Progenitor cell of endocrine pancreas (in vitro differentiated cells): Measurements from ENCODE around the gene CYP19A1. TPM values are rescaled to one million over a fixed set of nuclear protein-coding genes. Genes with fewer than 3 reads are reported as not detected.

Experiments
- DNase-seq: peaks from one replicate; pipeline ENCODE4 v3.0.0; 2021; ENCODE audit warnings: low spot score; ENCODE audit not compliant: unreplicated experiment
- H3K27ac Mint-ChIP-seq: 2 replicates; pipeline ENCODE4 v1.8.0; 2021; ENCODE audit warnings: mild to moderate bottlenecking, moderate library complexity, mixed read lengths
- H3K27me3 Mint-ChIP-seq: 2 replicates; pipeline ENCODE4 v1.8.0; 2021; ENCODE audit warnings: mixed read lengths
- H3K36me3 Mint-ChIP-seq: 2 replicates; pipeline ENCODE4 v1.8.0; 2022; ENCODE audit warnings: mixed read lengths; ENCODE audit not compliant: insufficient read depth
- H3K4me1 Mint-ChIP-seq: 2 replicates; pipeline ENCODE4 v1.8.0; 2021; ENCODE audit warnings: low read depth, mixed read lengths
- H3K4me3 Mint-ChIP-seq: 2 replicates; pipeline ENCODE4 v1.8.0; 2021; ENCODE audit warnings: low read depth, mild to moderate bottlenecking, moderate library complexity, mixed read lengths
- H3K9me3 Mint-ChIP-seq: 2 replicates; pipeline ENCODE4 v1.8.0; 2021; ENCODE audit warnings: low read depth, mixed read lengths
- total RNA-seq: library from RNA; stranded (reverse); gene quantifications from 2 replicates; pipeline ENCODE4 v1.2.1, GENCODE V29; 2021
- TF ChIP-seq, protein P1 (sequence below): fragments of 200-600 bp; sonication (generic); IDR thresholded peaks from one replicate; pipeline ENCODE4 v1.5.0; 2021; ENCODE audit warnings: antibody characterized with exemption, mild to moderate bottlenecking; ENCODE audit not compliant: unreplicated experiment

The CYP19A1 gene
- total RNA-seq, 1 donor from 2014 or later: not detected

DNA sequence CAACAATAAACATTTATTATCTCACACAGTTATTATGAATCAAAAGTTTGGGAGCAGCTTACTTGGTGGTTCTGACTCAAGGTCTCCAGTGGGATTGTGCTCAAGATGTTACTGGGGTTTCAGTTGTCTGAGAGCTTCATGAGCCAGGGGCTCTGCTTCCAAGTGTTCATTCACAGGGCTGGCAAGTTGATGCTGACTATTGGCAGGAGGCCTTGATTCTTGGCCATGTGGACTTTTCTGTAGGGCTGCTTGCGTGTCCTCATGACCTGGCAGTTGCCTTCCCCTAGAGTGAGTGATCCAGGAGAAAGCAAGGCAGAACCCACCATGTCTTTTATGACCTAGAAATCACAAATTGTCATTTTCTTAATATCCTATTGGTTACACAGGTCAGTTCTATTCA lies 156.5 kb downstream of the CYP19A1 start:
- TF ChIP-seq, protein P1, sequence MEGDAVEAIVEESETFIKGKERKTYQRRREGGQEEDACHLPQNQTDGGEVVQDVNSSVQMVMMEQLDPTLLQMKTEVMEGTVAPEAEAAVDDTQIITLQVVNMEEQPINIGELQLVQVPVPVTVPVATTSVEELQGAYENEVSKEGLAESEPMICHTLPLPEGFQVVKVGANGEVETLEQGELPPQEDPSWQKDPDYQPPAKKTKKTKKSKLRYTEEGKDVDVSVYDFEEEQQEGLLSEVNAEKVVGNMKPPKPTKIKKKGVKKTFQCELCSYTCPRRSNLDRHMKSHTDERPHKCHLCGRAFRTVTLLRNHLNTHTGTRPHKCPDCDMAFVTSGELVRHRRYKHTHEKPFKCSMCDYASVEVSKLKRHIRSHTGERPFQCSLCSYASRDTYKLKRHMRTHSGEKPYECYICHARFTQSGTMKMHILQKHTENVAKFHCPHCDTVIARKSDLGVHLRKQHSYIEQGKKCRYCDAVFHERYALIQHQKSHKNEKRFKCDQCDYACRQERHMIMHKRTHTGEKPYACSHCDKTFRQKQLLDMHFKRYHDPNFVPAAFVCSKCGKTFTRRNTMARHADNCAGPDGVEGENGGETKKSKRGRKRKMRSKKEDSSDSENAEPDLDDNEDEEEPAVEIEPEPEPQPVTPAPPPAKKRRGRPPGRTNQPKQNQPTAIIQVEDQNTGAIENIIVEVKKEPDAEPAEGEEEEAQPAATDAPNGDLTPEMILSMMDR: no peak
- H3K4me1 Mint-ChIP-seq: peaks cover 3% of the 10 kb centered on the region
- H3K27me3 Mint-ChIP-seq: peaks cover 4% of the 10 kb centered on the region
- no peaks in the 10 kb centered on the region for H3K9me3 Mint-ChIP-seq
- no peaks in the 10 kb centered on the region for H3K36me3 Mint-ChIP-seq
- H3K27ac Mint-ChIP-seq: no peak overlapping the region
- no peak for DNase-seq
- H3K4me3 Mint-ChIP-seq: no peak overlapping the region

DNA sequence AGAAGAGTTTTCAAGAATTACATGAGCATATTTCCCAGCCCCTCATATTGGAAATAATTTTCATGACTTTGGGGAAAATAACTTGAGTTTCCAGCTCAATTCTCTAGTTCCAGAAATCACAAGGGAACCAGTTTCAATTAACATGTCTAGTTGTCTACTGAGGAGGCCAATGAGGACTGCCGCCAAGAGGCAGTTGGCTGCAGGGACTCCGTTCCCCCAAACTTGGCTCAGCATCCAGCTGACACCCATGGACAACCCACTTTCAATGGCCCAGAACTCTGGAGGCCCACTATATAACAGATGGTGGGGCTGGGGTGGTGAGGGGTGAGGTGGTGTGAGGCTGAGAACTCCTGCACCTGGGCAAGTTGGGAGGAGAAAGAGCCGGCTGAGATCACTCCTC lies 157.2 kb downstream of the CYP19A1 start:
- Mint-ChIP-seq H3K27ac (no peak overlapping the region), H3K4me3 (no peak overlapping the region), H3K27me3 (peaks cover 4% of the 10 kb centered on the region), H3K36me3 (no peaks in the 10 kb centered on the region), H3K4me1 (peaks cover 3% of the 10 kb centered on the region), H3K9me3 (no peaks in the 10 kb centered on the region)
- TF ChIP-seq, protein P1: no peak
- no peak for DNase-seq

DNA sequence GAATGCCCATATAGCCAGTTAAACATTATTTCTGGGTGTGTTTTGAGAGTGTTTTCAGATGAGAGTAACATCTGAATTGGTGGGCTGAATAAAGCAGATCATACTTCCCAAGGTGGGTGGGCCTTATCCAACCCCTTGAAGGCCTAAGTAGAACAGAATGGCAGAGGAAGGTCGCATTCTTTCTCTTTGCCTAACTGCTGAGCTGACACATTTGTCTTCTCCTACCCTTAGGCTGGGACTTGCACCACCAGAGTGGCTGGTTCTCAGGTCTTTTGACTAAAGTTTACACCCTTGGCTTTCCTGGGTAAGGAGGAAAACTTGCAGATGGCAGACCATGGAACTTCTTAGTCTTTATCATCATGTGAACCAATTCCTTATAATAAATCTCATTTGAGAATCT lies 157.9 kb downstream of the CYP19A1 start:
- no peaks in the 10 kb centered on the region for H3K9me3 Mint-ChIP-seq
- H3K4me1 Mint-ChIP-seq: peaks cover 3% of the 10 kb centered on the region
- DNase-seq: no peak
- peaks cover under 1% of the 10 kb centered on the region for H3K27me3 Mint-ChIP-seq
- TF ChIP-seq, protein P1: no peak
- no peaks in the 10 kb centered on the region for H3K36me3 Mint-ChIP-seq
- no peak overlapping the region for H3K4me3 Mint-ChIP-seq
- H3K27ac Mint-ChIP-seq: no peak overlapping the region

DNA sequence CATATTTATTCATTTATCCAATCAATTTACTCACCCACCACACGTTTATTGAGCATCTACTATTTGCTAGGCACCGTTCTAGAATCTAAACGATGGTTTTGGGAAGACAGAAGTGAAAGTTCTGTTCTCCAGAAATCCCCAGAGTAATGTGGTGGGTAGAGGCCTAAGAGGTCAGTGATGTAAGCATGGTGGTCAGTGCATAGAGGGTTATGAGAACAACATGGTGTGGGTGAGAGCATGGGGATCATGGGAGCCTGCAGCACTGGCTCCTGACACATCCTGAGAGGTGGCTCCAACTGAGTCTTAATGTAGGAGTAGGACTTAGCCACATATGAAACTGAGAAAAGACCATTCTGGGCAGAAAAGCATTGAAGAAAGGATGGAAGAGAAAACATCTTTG lies 158.4 kb downstream of the CYP19A1 start:
- TF ChIP-seq, protein P1: no peak
- H3K4me1 Mint-ChIP-seq: peaks cover 3% of the 10 kb centered on the region
- DNase-seq: no peak
- no peaks in the 10 kb centered on the region for H3K27me3 Mint-ChIP-seq
- H3K27ac Mint-ChIP-seq: no peak overlapping the region
- H3K36me3 Mint-ChIP-seq: no peaks in the 10 kb centered on the region
- H3K9me3 Mint-ChIP-seq: no peaks in the 10 kb centered on the region
- no peak overlapping the region for H3K4me3 Mint-ChIP-seq

DNA sequence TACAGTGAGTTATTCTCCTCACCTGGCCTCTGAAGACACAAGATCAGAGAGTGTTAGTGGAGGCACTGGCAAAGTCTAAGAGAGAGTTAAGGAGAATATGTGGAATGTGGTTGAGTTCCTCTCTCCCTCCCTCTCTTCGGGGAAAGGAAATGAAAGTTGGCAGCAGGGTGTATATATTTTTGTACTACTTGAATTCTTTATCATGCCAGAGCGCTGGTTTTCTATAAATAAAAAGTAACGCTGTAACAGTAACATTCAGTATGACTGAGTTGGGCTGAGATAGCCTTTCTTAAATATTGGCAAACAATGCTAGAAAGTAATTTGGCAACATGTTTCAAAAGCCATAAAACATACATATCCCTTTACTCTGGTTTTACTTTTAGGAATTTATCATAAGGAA lies 166.2 kb downstream of the CYP19A1 start:
- Mint-ChIP-seq H3K27ac (no peak overlapping the region), H3K4me3 (no peak overlapping the region), H3K27me3 (no peaks in the 10 kb centered on the region), H3K9me3 (no peaks in the 10 kb centered on the region), H3K4me1 (no peaks in the 10 kb centered on the region), H3K36me3 (no peaks in the 10 kb centered on the region)
- no peak for DNase-seq
- TF ChIP-seq, protein P1: no peak
